ENCODE results near the gene CTNNA2. TPM values are rescaled to one million over a fixed set of nuclear protein-coding genes. Genes with fewer than 3 reads are reported as not detected.
A peak's percentile ranks its signal among the peaks of the same experiment; 100 is the strongest.

The CTNNA2 gene
- total RNA-seq, 1 experiment from 2014 or later = 5.5 TPM

GRCh38 chr2:80299661-80300060 lies 786.8 kb downstream of the CTNNA2 start:
- Histone ChIP-seq H3K4me2 (ENCODE audit: insufficient read depth, insufficient read length, low read length) (no peak overlapping the region), H3K23ac (ENCODE audit: insufficient read length, low read depth, low read length) (no peak overlapping the region), H2AK5ac (ENCODE audit: insufficient read length, low read length) (no peak overlapping the region), H2BK15ac (ENCODE audit: low read depth, low read length) (no peak overlapping the region), H3K27ac (ENCODE audit: insufficient read length, low read depth, low read length) (no peak overlapping the region), H3K14ac (ENCODE audit: insufficient read depth, low read length) (no peak overlapping the region), H3K27me3 (ENCODE audit: insufficient read depth, low read length) (peaks cover 29% of the 10 kb centered on the region), H3T11ph (ENCODE audit: low read length) (no peak overlapping the region), H3K23me2 (ENCODE audit: insufficient read length, low read depth, low read length, poor library complexity, severe bottlenecking) (peaks cover 22% of the 10 kb centered on the region), H3K79me1 (ENCODE audit: insufficient read depth, low read depth, low read length, poor library complexity, severe bottlenecking) (no peaks in the 10 kb centered on the region), H4K8ac (replicated peaks; ENCODE audit: insufficient read length, low read depth, low read length) (no peak overlapping the region), H4K91ac (ENCODE audit: insufficient read length, low read depth, low read length) (no peak overlapping the region), H2BK12ac (ENCODE audit: insufficient read length, low read depth, low read length) (no peak overlapping the region), H2BK5ac (ENCODE audit: insufficient read length, low read length) (no peak overlapping the region), H3K79me2 (ENCODE audit: insufficient read depth, low read length) (no peaks in the 10 kb centered on the region), H2AFZ (ENCODE audit: low read length) (no peak overlapping the region), H3K9ac (ENCODE audit: extremely low read depth, insufficient read length, low read length) (no peak overlapping the region), H4K5ac (ENCODE audit: insufficient read length, low read depth, low read length) (no peak overlapping the region), H3K4me1 (ENCODE audit: insufficient read depth, low read length) (peaks cover 13% of the 10 kb centered on the region; the same call in 1 of the 2 replicates), H3K9me3 (ENCODE audit: control insufficient read depth, low read depth, low read length) (no peaks in the 10 kb centered on the region), H2BK120ac (ENCODE audit: low read depth, low read length, poor library complexity, severe bottlenecking) (no peak overlapping the region), H3K18ac (ENCODE audit: insufficient read length, low read depth, low read length) (no peak overlapping the region), H3K56ac (ENCODE audit: insufficient read length, low read depth, low read length) (no peak overlapping the region), H2BK20ac (ENCODE audit: low read depth, low read length, poor library complexity, severe bottlenecking) (no peak overlapping the region), H4K20me1 (ENCODE audit: control insufficient read depth, insufficient read depth, insufficient read length) (no peaks in the 10 kb centered on the region), H3K4ac (ENCODE audit: low read depth, low read length) (no peak overlapping the region)
- peaks cover 46% of the 10 kb centered on the region for H3K27me3 Mint-ChIP-seq (ENCODE audit: low read depth)
- H3K4me1 Mint-ChIP-seq = peaks cover 55 to 57% of the 10 kb centered on the region in 2 experiments
- peaks cover 0 to 2% (median 0%) of the 10 kb centered on the region in 3 experiments; a peak in 1 of 7 replicates for H3K36me3 Mint-ChIP-seq (ENCODE audit: insufficient read depth in 1 of 3, low read depth in 3 of 3)
- TF ChIP-seq, protein P1, sequence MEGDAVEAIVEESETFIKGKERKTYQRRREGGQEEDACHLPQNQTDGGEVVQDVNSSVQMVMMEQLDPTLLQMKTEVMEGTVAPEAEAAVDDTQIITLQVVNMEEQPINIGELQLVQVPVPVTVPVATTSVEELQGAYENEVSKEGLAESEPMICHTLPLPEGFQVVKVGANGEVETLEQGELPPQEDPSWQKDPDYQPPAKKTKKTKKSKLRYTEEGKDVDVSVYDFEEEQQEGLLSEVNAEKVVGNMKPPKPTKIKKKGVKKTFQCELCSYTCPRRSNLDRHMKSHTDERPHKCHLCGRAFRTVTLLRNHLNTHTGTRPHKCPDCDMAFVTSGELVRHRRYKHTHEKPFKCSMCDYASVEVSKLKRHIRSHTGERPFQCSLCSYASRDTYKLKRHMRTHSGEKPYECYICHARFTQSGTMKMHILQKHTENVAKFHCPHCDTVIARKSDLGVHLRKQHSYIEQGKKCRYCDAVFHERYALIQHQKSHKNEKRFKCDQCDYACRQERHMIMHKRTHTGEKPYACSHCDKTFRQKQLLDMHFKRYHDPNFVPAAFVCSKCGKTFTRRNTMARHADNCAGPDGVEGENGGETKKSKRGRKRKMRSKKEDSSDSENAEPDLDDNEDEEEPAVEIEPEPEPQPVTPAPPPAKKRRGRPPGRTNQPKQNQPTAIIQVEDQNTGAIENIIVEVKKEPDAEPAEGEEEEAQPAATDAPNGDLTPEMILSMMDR (conservative IDR thresholded peaks at IDR 0.05) = no peak
- no CpG with 5 or more reads among the region's 5 CpGs for WGBS (ENCODE audit: extremely low coverage, insufficient read length, low lambda C conversion rate)
- H3K9me3 Mint-ChIP-seq = peaks cover 0 to 2% of the 10 kb centered on the region in 2 experiments; a peak in 2 of 5 replicates
- H3K27ac Mint-ChIP-seq = peak overlapping the region in 1 of 3 experiments; percentile 56; a peak in 2 of 7 replicates
- no peak for DNase-seq
- peak overlapping the region in 1 of 2 experiments; percentile 38; a peak in 1 of 5 replicates for H3K4me3 Mint-ChIP-seq

Data from H9 (cell line).